GM12878 (cell line): Measurements from ENCODE around the gene EVI2B. TPM values are rescaled to one million over a fixed set of nuclear protein-coding genes. Genes with fewer than 3 reads are reported as not detected.

Source experiments
- ATAC-seq: fragments of 200-7000 bp; cut with Tn5 transposase; 3 replicates; pipeline ENCODE4 v1.9.1; 2020; ENCODE audit warnings: mild to moderate bottlenecking, moderate library complexity
- BruUV-seq: library from RNA; stranded (reverse); fragments of 400-500 nt; replicated peaks from 2 replicates; lab custom pipeline; 2021; lab: Mats Ljungman, UMichigan
- CTCF ChIA-PET: fragments of 300-600 bp; sonication (Branson Sonifier 250); formaldehyde crosslinking; extraction: SDS; loops from one replicate; lab custom pipeline; 2021; ENCODE audit warnings: inconsistent platforms; lab: Yijun Ruan, JAX
- POLR2A ChIA-PET: fragments of 350-600 bp; formaldehyde crosslinking; extraction: SDS; loops from one replicate; lab custom pipeline; 2021; ENCODE audit warnings: inconsistent platforms; lab: Charles Lee
- RAD21 ChIA-PET: fragments of 300-600 bp; sonication (Branson Sonifier 250); formaldehyde crosslinking; loops from one replicate; lab custom pipeline; 2023; ENCODE audit warnings: antibody characterized with exemption; ENCODE audit not compliant: unreplicated experiment; lab: Charles Lee
- SMC1A ChIA-PET: fragments of 300-600 bp; sonication (Branson Sonifier 250); formaldehyde crosslinking; loops from one replicate; lab custom pipeline; 2023; ENCODE audit not compliant: unreplicated experiment, uncharacterized antibody; lab: Charles Lee
- DNase-seq: peaks from one replicate; pipeline ENCODE4 v3.0.0-alpha.2; 2011; ENCODE audit warnings: low read depth, low spot score
- FAIRE-seq: peaks from 3 replicates; lab custom pipeline; 2011; peaks lifted over from hg19 to GRCh38; lab: Jason Lieb, UNC
- H2AFZ ChIP-seq: 2 replicates; pipeline ENCODE4 v1.6.0; 2011; ENCODE audit warnings: low read depth, low read length, control low read depth; ENCODE audit not compliant: control insufficient read depth
- H3K27ac ChIP-seq: 2 replicates; pipeline ENCODE4 v1.5.1; 2011; ENCODE audit warnings: control low read depth; ENCODE audit not compliant: control insufficient read depth, insufficient read depth
- H3K27me3 ChIP-seq, 2 experiments: replicated peaks in 1 of 2; 2 replicates each; pipeline versions ENCODE4 v1.6.0 to v1.6.1; 2011; ENCODE audit warnings: low read length in 1 of 2; ENCODE audit not compliant: control insufficient read depth in 2 of 2, insufficient read depth in 2 of 2
- H3K36me3 ChIP-seq, 2 experiments: 2 replicates each; pipeline ENCODE4 v1.5.1; 2011; ENCODE audit warnings: low read length in 1 of 2; ENCODE audit not compliant: control insufficient read depth in 2 of 2, insufficient read depth in 2 of 2
- H3K4me1 ChIP-seq: 2 replicates; pipeline ENCODE4 v1.6.1; 2011; ENCODE audit warnings: mild to moderate bottlenecking, low read length, moderate library complexity, mixed read lengths; ENCODE audit not compliant: control insufficient read depth, insufficient read depth
- H3K4me2 ChIP-seq: 2 replicates; pipeline ENCODE4 v1.6.0; 2011; ENCODE audit warnings: control low read depth; ENCODE audit not compliant: control insufficient read depth, insufficient read depth
- H3K4me3 ChIP-seq: fragments of 200-600 bp; sonication (generic); 2 replicates; pipeline ENCODE4 v1.5.1; 2016
- H3K79me2 ChIP-seq: 2 replicates; pipeline ENCODE4 v1.6.0; 2011; ENCODE audit warnings: low read length; ENCODE audit not compliant: control insufficient read depth, insufficient read depth
- H3K9ac ChIP-seq: 2 replicates; pipeline ENCODE4 v1.8.0; 2011; ENCODE audit warnings: low read length, control low read depth, mixed read lengths; ENCODE audit not compliant: control insufficient read depth, insufficient read depth
- H3K9me3 ChIP-seq: replicated peaks from 3 replicates; pipeline ENCODE4 v1.5.1; 2011; ENCODE audit warnings: mild to moderate bottlenecking, low read length; ENCODE audit not compliant: control insufficient read depth, insufficient read depth
- H4K20me1 ChIP-seq: 2 replicates; pipeline ENCODE4 v1.6.0; 2011; ENCODE audit not compliant: control insufficient read depth, insufficient read depth
- BHLHE40 ChIP-seq, 2 experiments: fragments of 450-650 bp in 1 of 2; IDR thresholded peaks; 2 replicates each; pipeline ENCODE4 v1.6.1; 2011 to 2017; ENCODE audit warnings: low read depth in 2 of 2, borderline replicate concordance in 1 of 2, improper control_type of control experiment in 1 of 2, low read length in 1 of 2, mild to moderate bottlenecking in 1 of 2
- E4F1 ChIP-seq: fragments of 450-650 bp; IDR thresholded peaks from 2 replicates; pipeline ENCODE4 v1.6.1; 2018; ENCODE audit warnings: borderline replicate concordance, mild to moderate bottlenecking; ENCODE audit not compliant: partially characterized antibody
- NKRF ChIP-seq: fragments of 450-650 bp; conservative IDR thresholded peaks from 2 replicates; pipeline ENCODE4 v1.6.1; 2017; ENCODE audit warnings: mild to moderate bottlenecking, moderate library complexity
- RUNX3 ChIP-seq: IDR thresholded peaks from 2 replicates; pipeline ENCODE4 v1.6.1; 2012; ENCODE audit warnings: low read length, inconsistent platforms
- YY1 ChIP-seq: IDR thresholded peaks from 2 replicates; pipeline ENCODE4 v1.6.1; 2011; ENCODE audit warnings: low read depth, mild to moderate bottlenecking, low read length
- ZBTB33 ChIP-seq: fragments of 450-650 bp; IDR thresholded peaks from 2 replicates; pipeline ENCODE4 v1.6.1; 2017; ENCODE audit warnings: mild to moderate bottlenecking
- ZBTB40 ChIP-seq: fragments of 450-650 bp; IDR thresholded peaks from 2 replicates; pipeline ENCODE4 v1.6.1; 2016; ENCODE audit warnings: mild to moderate bottlenecking, moderate library complexity, borderline replicate concordance
- ZNF207 ChIP-seq: fragments of 450-650 bp; IDR thresholded peaks from 2 replicates; pipeline ENCODE4 v1.6.1; 2014; ENCODE audit warnings: antibody characterized with exemption, mild to moderate bottlenecking, borderline replicate concordance
- ZNF274 ChIP-seq: IDR thresholded peaks from one replicate; pipeline ENCODE4 v1.8.0; 2011; ENCODE audit not compliant: insufficient read length, insufficient read depth
- WGBS: methylation state at CpG from one replicate; pipeline ENCODE4 v1.1.6; 2016; ENCODE audit warnings: low lambda C conversion rate; ENCODE audit not compliant: insufficient replicate concordance, insufficient coverage; ENCODE audit errors: missing lambda C conversion rate; 5-methylcytosine and 5-hydroxymethylcytosine counted together
- in situ Hi-C: fragments of 300-500 bp; cut with MboI; formaldehyde crosslinking; loops from 9 replicates; pipeline ENCODE4 v1.14.3; 2018; ENCODE audit warnings: mixed read lengths
- intact Hi-C: fragments of 100-400 bp; cut with micrococcal nuclease; formaldehyde crosslinking; loops from one replicate; pipeline ENCODE4 v1.14.2; 2022; ENCODE audit not compliant: unreplicated experiment
- polyA plus RNA-seq, 11 experiments: library from polyadenylated mRNA; depleted of rRNA in 4 of 11; unstranded in 6 of 11; stranded (reverse) in 5 of 11; fragments of >200 nt; fragmentation: Nextera tagmentation in 4 of 11; fragmentation: Illumina TruSeq in 1 of 11; extraction: Ambion mirVana in 4 of 11; extraction: Trizol in 1 of 11; gene quantifications; 1 replicate in 1 of 11; 2 replicates in 10 of 11; pipeline versions ENCODE4 v1.2.1 to v1.2.3, GENCODE V29; 2011 to 2016; ENCODE audit warnings: inconsistent platforms in 2 of 11, missing spikeins in 2 of 11, low read depth in 1 of 11
- total RNA-seq, 4 experiments: library from RNA; depleted of rRNA in 3 of 4; stranded (reverse); fragments of >200 nt in 3 of 4; fragmentation: Illumina TruSeq in 1 of 4; extraction: Trizol in 1 of 4; gene quantifications; 2 replicates each; pipeline versions ENCODE4 v1.2.1 to v1.2.3, GENCODE V29; 2013 to 2021

EVI2B gene
- total and polyA plus RNA-seq, 10 of the 15 experiments (the other 5 are each of a cell fraction or from before 2014, with no cell fraction given): 26.2 to 195 (median 52.0) TPM

- no peak for TF ChIP-seq ZBTB40
- TF ChIP-seq YY1: no peak
- no peak for TF ChIP-seq BHLHE40 (IDR thresholded peaks at IDR 0.05; ENCODE audit: borderline replicate concordance in 1 of 2, low read depth in 2 of 2, low read length in 1 of 2)
- TF ChIP-seq ZNF207: no peak
- TF ChIP-seq ZBTB33: no peak
Observed at GRCh38 chr17:31261601-31262000, 52.3 kb downstream of the EVI2B start (continued).

- intact Hi-C loops: no loop called here
- ChIA-PET RAD21 (no interaction called here), SMC1A (interaction anchor here (1.8 kb wide), 1 partner anchor 9 kb away, joined by 10 read pairs; no protein-coding TSS in a partner anchor), CTCF (no interaction called here), POLR2A (no interaction called here)
- BruUV-seq: no TSS peak
- H3K27ac ChIP-seq: no peak overlapping the region
- H3K27me3 ChIP-seq: no peaks in the 10 kb centered on the region
- WGBS: 97% methylated on average over 3 of the region's 3 CpGs
- FAIRE-seq: no peak
- no peaks in the 10 kb centered on the region for H4K20me1 ChIP-seq
- ATAC-seq: no peak
- no peak overlapping the region for H2AFZ ChIP-seq
- no peaks in the 10 kb centered on the region for H3K79me2 ChIP-seq
- peaks cover 5% of the 10 kb centered on the region; the same call in 1 of the 2 replicates for H3K4me1 ChIP-seq
- no peak overlapping the region for H3K4me2 ChIP-seq
- no peaks in the 10 kb centered on the region for H3K9me3 ChIP-seq
- H3K4me3 ChIP-seq: no peak overlapping the region
- no peak overlapping the region for H3K9ac ChIP-seq
- no peaks in the 10 kb centered on the region for H3K36me3 ChIP-seq
- DNase-seq: no peak
- in situ Hi-C loops: no loop called here
- TF ChIP-seq ZNF274 (no peak), NKRF (no peak), E4F1 (no peak), RUNX3 (no peak)
Observed at GRCh38 chr17:31260151-31260550, 53.7 kb downstream of the EVI2B start.
